ENCODE data around the gene EIF5A2.

DNA sequence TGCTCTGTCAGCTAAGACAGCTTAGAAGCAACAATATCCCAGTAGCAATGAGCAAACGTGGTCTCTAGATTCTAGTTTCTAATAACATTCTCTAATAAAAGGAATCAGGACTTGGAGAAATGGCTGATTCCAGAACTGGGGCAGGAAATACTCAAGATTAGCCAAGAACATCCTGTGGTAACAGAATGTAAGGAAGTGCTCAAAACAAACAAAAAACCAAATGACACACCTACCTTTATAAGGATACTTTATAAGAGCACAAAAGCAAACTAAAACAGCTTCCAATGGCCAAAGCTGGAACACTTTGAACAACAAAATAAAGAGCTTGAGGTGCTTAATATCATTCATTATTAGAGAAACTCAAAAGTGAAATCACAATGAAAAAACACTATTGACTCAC lies 33.1 kb upstream of the EIF5A2 start:
- TF ChIP-seq, protein P1, sequence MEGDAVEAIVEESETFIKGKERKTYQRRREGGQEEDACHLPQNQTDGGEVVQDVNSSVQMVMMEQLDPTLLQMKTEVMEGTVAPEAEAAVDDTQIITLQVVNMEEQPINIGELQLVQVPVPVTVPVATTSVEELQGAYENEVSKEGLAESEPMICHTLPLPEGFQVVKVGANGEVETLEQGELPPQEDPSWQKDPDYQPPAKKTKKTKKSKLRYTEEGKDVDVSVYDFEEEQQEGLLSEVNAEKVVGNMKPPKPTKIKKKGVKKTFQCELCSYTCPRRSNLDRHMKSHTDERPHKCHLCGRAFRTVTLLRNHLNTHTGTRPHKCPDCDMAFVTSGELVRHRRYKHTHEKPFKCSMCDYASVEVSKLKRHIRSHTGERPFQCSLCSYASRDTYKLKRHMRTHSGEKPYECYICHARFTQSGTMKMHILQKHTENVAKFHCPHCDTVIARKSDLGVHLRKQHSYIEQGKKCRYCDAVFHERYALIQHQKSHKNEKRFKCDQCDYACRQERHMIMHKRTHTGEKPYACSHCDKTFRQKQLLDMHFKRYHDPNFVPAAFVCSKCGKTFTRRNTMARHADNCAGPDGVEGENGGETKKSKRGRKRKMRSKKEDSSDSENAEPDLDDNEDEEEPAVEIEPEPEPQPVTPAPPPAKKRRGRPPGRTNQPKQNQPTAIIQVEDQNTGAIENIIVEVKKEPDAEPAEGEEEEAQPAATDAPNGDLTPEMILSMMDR (conservative IDR thresholded peaks at IDR 0.05 in 1 of 2, IDR thresholded peaks at IDR 0.05 in 1 of 2; ENCODE audit: extremely low read depth in 1 of 2, insufficient read depth in 1 of 2, low read depth in 1 of 2, low read length in 2 of 2), result no peak
- no peak for TF ChIP-seq EZH2 (IDR thresholded peaks at IDR 0.05; ENCODE audit: borderline replicate concordance, low read length)

Data from mammary epithelial cell (primary cell).